D341Med (cell line): ENCODE results near the gene FAM32A.

Source experiments
- DNase-seq: peaks from one replicate; pipeline ENCODE4 v3.0.0; 2012; ENCODE audit warnings: low spot score

Gene FAM32A

GRCh38 chr19:16202320-16203255 lies 17.4 kb downstream of the FAM32A start:
- DNase-seq = peak; percentile 4

DNA sequence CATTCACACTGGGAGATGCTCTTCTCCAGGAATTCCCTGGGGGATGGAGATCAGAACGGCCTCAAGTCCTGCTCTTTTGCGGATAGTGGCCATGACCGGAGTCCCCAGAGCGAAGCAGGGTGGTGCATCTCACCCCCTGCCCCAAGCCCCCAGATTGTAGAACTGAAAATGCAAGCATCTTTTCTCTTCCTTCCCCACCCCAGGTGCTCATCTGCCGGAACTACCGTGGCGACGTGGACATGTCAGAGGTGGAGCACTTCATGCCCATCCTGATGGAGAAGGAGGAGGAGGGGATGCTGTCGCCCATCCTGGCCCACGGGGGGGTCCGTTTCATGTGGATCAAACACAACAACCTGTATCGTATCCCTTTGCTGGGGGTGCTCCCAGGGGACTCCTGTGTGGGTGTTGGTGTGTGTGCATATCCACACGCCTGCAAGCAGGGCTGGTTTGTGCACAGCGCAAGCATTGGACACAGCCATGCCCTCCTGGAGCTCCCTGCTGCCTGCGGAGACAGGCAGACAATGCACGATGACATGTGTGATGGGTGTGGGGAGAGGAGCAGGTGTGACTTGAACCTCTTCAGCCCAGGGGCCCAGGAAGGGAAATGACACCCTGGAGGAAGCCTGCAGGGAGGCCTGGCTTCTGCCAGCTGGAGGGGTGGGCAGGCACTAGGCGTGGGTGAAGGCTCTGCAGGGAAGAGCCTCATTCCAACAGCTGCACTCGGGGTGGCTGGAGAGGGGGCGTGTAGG lies 18.2 kb downstream of the FAM32A start:
- peak; percentile 12 for DNase-seq

- DNase-seq = peak; percentile 14
These were observed 18.7 kb downstream of the FAM32A start for GRCh38 chr19:16204005-16204294.

DNA sequence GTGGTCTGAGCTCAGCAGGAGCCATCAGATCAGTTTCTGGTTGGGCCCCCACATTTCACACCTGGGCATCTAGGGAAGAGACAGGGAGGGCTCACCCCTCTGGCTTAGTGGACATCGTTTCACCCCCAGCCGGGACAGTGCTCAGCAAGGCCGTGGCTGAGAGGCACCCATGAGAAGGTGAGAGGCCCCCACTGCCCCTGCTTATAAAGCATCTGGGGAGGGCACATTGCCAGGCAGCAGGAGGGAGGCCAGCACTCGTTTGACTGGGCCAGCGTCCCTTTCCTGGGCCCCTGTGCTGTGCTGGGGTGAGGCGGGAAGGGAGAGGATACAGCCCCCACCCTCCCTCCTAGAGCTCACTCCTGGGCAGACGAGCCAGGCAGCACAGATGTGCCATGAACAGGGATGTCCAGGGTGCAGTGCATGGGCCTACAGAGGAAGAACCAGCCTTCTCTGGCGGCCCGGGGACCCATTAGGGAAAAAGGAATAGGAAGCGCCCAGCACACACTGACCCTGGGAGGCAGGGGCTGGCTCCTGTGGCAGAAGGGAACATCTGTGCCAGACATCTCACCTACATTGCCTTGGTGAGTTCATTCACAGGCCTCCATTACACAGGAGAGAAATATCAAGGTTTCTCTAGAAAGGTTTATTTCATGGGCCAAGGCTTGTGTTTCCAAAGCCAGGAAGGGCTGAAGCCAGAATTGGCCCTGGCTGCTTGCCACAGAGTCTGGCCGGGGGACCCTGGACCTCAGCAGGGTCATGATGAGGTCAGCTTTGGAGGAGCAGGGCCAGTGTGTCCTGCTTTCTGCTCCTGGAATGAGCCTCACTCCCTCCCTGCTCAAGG lies 20.2 kb downstream of the FAM32A start:
- peak; percentile 11 for DNase-seq

GRCh38 chr19:16206046-16206605 lies 20.9 kb downstream of the FAM32A start:
- peak; percentile 14 for DNase-seq

- DNase-seq = peak; percentile 17
These were observed 21.4 kb downstream of the FAM32A start for GRCh38 chr19:16206637-16207036.

- peak; percentile 17 for DNase-seq
These were observed 21.9 kb downstream of the FAM32A start for GRCh38 chr19:16207063-16207462.

- DNase-seq = peak; percentile 6
These were observed 22.3 kb downstream of the FAM32A start for GRCh38 chr19:16207490-16208025.

- peak; percentile 9 for DNase-seq
These were observed 23.0 kb downstream of the FAM32A start for GRCh38 chr19:16208064-16208759.

- peak; percentile 7 for DNase-seq
These were observed 23.8 kb downstream of the FAM32A start for GRCh38 chr19:16208847-16209665.

GRCh38 chr19:16210168-16210567 lies 25.0 kb downstream of the FAM32A start:
- DNase-seq = no peak

DNA sequence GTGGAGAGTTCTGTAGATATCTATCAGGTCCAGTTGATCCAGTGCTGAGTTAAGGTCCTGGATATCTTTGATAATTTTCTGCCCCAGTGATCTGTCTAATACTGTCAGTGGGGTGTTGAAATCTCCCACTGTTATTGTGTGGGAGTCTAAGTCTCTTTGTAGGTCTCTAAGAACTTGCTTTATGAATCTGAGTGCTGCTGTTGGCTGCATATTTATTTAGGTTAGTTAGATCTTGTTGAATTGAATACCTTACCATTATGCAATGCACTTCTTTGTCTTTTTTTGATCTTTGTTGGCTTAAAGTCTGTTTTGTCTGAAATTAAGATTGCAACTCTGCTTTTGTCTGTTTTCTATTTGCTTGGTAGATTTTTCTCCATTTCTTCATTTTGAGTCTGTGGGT lies 27.9 kb downstream of the FAM32A start:
- no peak for DNase-seq

DNA sequence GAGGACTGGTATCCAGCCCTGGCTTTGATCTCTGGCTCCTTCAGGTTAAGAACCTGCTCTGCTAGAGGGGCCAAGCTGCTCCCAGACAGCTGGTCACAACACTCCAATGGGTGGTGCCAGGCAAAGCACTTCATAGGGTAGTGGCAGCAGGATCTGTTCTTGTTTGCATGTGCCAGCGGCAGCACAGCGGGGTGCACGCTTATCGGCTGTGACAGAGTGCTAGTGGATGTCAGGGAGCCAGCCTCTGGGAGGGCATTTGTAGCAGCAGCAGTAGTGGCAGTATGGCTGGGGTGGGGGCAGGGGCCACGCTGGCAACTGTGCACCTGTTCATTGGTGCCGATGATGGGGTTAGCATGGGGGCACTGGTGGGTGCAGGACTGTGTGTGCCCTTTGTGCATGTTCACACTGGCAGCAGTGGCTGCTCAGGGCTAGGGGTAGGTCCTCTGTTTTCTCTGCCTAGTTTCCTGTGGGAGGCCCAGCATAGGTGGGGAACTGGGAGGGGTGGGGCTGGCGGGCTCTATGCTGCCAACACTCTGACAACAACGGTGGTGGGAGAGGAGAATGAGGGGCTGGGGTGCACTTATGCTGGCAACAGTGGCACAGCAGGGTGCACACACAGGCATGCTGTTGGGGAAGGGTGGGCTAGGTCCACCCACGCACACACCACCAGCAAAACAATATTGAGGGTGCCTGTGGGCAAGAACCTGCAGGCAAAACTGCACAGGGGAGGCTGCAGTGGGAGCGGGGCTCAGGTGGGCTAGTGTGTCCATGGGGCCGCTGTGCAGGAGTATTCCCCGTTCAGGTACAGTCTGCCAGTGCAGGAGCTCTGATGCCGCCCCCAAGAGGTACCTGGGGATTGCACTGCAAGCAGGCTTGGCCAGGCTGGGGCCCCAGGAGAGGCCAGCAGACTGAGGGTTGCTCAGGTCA lies 31.8 kb downstream of the FAM32A start:
- peak; percentile 18 for DNase-seq

GRCh38 chr19:16217716-16218451 lies 32.7 kb downstream of the FAM32A start:
- no peak for DNase-seq

DNA sequence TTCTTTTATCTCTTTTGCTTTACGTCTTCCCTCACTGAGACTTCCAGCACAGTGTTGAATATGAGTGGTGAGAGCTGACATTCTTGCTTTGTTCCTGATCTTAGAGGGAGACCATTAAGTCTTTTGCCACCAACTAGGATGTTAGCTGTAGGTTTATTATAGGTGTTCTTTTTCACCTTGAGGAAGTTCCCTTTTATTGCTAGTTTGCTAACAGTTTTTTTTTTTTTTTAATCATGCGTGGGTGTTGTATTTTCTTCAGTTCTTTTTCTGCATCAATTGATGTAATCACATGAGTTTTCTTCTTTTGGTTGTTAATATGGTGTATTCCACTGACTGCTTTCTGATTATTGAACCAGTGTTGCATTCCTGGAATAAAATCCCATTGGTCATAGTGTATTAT lies 33.6 kb downstream of the FAM32A start:
- no peak for DNase-seq

- no peak for DNase-seq
These were observed 37.6 kb downstream of the FAM32A start for GRCh38 chr19:16222806-16223205.

DNA sequence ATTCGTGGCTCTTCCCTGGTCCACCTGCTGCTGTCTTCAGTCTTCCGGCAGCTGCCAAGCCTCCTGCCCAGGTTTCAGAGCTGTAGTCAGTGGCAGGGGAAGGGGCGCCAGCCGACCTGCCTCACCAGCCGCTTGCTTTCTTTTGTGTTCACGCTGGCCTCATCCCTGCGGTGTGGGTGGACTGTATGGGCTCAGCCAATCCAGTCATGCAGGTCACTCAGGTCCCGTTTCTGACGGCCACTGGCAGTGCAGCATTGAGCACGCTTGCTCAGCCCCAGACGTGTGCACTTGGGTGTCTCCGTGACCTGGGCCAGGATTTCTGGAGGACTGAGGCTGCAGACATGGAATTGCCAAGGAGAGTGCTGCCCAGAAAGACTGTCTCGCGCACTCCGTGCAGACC lies 38.5 kb downstream of the FAM32A start:
- DNase-seq = no peak

GRCh38 chr19:16224293-16225045 lies 39.3 kb downstream of the FAM32A start:
- DNase-seq = peak; percentile 15
